HCT116 (cell line): Measurements from ENCODE around the gene UBAP2L. TPM values are rescaled to one million over a fixed set of nuclear protein-coding genes. Genes with fewer than 3 reads are reported as not detected.
A peak's percentile ranks its signal among the peaks of the same experiment; 100 is the strongest.

Source experiments
- ATAC-seq: fragments of 200-7000 bp; cut with Tn5 transposase; 2 replicates; pipeline ENCODE4 v1.9.1; 2020; ENCODE audit warnings: mild to moderate bottlenecking, moderate library complexity
- BruUV-seq: library from RNA; stranded (reverse); fragments of 400-500 nt; replicated peaks from 2 replicates; lab custom pipeline; 2021; lab: Mats Ljungman, UMichigan
- CTCF ChIA-PET: fragments of 300-600 bp; sonication (Branson Sonifier 250); formaldehyde crosslinking; loops from one replicate; lab custom pipeline; 2021; ENCODE audit warnings: antibody characterized with exemption; lab: Charles Lee
- POLR2A ChIA-PET: fragments of 300-600, 350-600 bp; sonication (Branson Sonifier 250); formaldehyde crosslinking; loops from one replicate; lab custom pipeline; 2021; ENCODE audit warnings: antibody characterized with exemption; lab: Charles Lee
- RAD21 ChIA-PET, 2 experiments: fragments of 300-600 bp; sonication (Branson Sonifier 250); formaldehyde crosslinking; loops; one replicate each; lab custom pipeline; 2023; ENCODE audit warnings: low total read pairs in 2 of 2; ENCODE audit not compliant: uncharacterized antibody in 2 of 2, unreplicated experiment in 2 of 2, low non-redundant PET in 1 of 2; lab: Charles Lee
- DNase-seq: peaks from one replicate; pipeline ENCODE4 v3.0.0-alpha.2; 2010; ENCODE audit warnings: low read depth, low spot score
- H2AFZ ChIP-seq: fragments of 200-600 bp; shearing (Covaris generic), sonication (generic); 2 replicates; pipeline ENCODE4 v1.6.1; 2017; ENCODE audit warnings: low read depth, mixed run types, mixed read lengths, antibody characterized with exemption, low read length; ENCODE audit not compliant: poor library complexity, severe bottlenecking
- H3K27ac ChIP-seq: 2 replicates; pipeline ENCODE4 v1.5.1; 2012; ENCODE audit warnings: low read depth, low read length
- H3K27me3 ChIP-seq: fragments of 200-600 bp; sonication (generic); 2 replicates; pipeline ENCODE4 v1.6.1; 2016; ENCODE audit warnings: mixed run types, low read length, mixed read lengths; ENCODE audit not compliant: insufficient read depth
- H3K36me3 ChIP-seq, 2 experiments: fragments of 200-500 bp in 1 of 2; fragments of 200-600 bp in 1 of 2; sonication (Bioruptor generic) in 1 of 2; sonication (generic) in 1 of 2; 2 replicates each; pipeline versions ENCODE4 v1.5.1 to v1.6.1; 2014 to 2016; ENCODE audit warnings: low read length in 2 of 2, inconsistent platforms in 1 of 2, mixed read lengths in 1 of 2, mixed run types in 1 of 2; ENCODE audit not compliant: insufficient read depth in 2 of 2, control insufficient read depth in 1 of 2
- H3K4me1 ChIP-seq, 2 experiments: fragments of 200-600 bp in 1 of 2; sonication (generic) in 1 of 2; 2 replicates each; pipeline versions ENCODE4 v1.5.1 to v1.6.1; 2012 to 2017; ENCODE audit warnings: low read length in 2 of 2, inconsistent platforms in 1 of 2, mild to moderate bottlenecking in 1 of 2, mixed read lengths in 1 of 2, mixed run types in 1 of 2, moderate library complexity in 1 of 2; ENCODE audit not compliant: insufficient read depth in 2 of 2, control insufficient read depth in 1 of 2
- H3K4me2 ChIP-seq: fragments of 200-600 bp; sonication (generic); 2 replicates; pipeline ENCODE4 v1.6.1; 2017; ENCODE audit warnings: mixed run types, low read length, mixed read lengths
- H3K4me3 ChIP-seq, 2 experiments: fragments of 200-600 bp in 1 of 2; sonication (generic) in 1 of 2; replicated peaks in 1 of 2; 2 replicates each; pipeline ENCODE4 v1.5.1; 2011 to 2016; ENCODE audit warnings: low read length in 2 of 2, control low read depth in 1 of 2, low read depth in 1 of 2, mild to moderate bottlenecking in 1 of 2, mixed read lengths in 1 of 2, mixed run types in 1 of 2
- H3K79me2 ChIP-seq: fragments of 200-600 bp; sonication (generic); 2 replicates; pipeline ENCODE4 v1.6.1; 2017; ENCODE audit warnings: mild to moderate bottlenecking, mixed run types, low read length, moderate library complexity, mixed read lengths; ENCODE audit not compliant: insufficient read depth
- H3K9ac ChIP-seq: fragments of 200-600 bp; sonication (generic); 2 replicates; pipeline ENCODE4 v1.6.1; 2016; ENCODE audit warnings: low read length, mixed read lengths
- H3K9me2 ChIP-seq: fragments of 200-600 bp; sonication (generic), shearing (Covaris generic); 2 replicates; pipeline ENCODE4 v1.6.1; 2017; ENCODE audit warnings: mixed run types, mild to moderate bottlenecking, moderate library complexity; ENCODE audit not compliant: insufficient read depth
- H3K9me3 ChIP-seq, 2 experiments: fragments of 200-500 bp in 1 of 2; fragments of 200-600 bp in 1 of 2; sonication (Bioruptor generic) in 1 of 2; sonication (generic) in 1 of 2; 2 replicates each; pipeline ENCODE4 v1.6.1; 2014 to 2017; ENCODE audit warnings: low read length in 2 of 2, mixed read lengths in 2 of 2, inconsistent platforms in 1 of 2, low read depth in 1 of 2, mild to moderate bottlenecking in 1 of 2, mixed run types in 1 of 2, moderate library complexity in 1 of 2; ENCODE audit not compliant: control insufficient read depth in 1 of 2, insufficient read depth in 1 of 2
- H4K20me1 ChIP-seq: fragments of 200-600 bp; sonication (generic), shearing (Covaris generic); 2 replicates; pipeline ENCODE4 v1.6.1; 2017; ENCODE audit warnings: mixed run types, mild to moderate bottlenecking, moderate library complexity; ENCODE audit not compliant: insufficient read depth
- CBX3 ChIP-seq: IDR thresholded peaks from 2 replicates; pipeline ENCODE4 v1.6.1; 2012; ENCODE audit warnings: low read depth
- CEBPB ChIP-seq: IDR thresholded peaks from 2 replicates; pipeline ENCODE4 v1.6.1; 2012; ENCODE audit warnings: low read depth
- EZH2 ChIP-seq: fragments of 200-600 bp; sonication (generic); IDR thresholded peaks from 2 replicates; pipeline ENCODE4 v1.6.1; 2017; ENCODE audit warnings: antibody characterized with exemption, mixed run types
- EZH2phosphoT487 ChIP-seq: fragments of 200-600 bp; IDR thresholded peaks from 2 replicates; pipeline ENCODE4 v1.6.1; 2018; ENCODE audit warnings: antibody characterized with exemption, borderline replicate concordance
- FOSL1 ChIP-seq: IDR thresholded peaks from 2 replicates; pipeline ENCODE4 v1.6.1; 2012; ENCODE audit warnings: low read depth
- JUND ChIP-seq: IDR thresholded peaks from 2 replicates; pipeline ENCODE4 v1.6.1; 2012
- POLR2AphosphoS5 ChIP-seq: IDR thresholded peaks from 2 replicates; pipeline ENCODE4 v1.6.1; 2011; ENCODE audit warnings: mild to moderate bottlenecking, low read depth, low read length, moderate library complexity
- RAD21 ChIP-seq: IDR thresholded peaks from 2 replicates; pipeline ENCODE4 v1.6.1; 2012; ENCODE audit warnings: low read depth, mild to moderate bottlenecking
- SP1 ChIP-seq: IDR thresholded peaks from 2 replicates; pipeline ENCODE4 v1.6.1; 2012; ENCODE audit warnings: low read depth
- SRF ChIP-seq: IDR thresholded peaks from 2 replicates; pipeline ENCODE4 v1.6.1; 2012; ENCODE audit warnings: low read depth
- TCF7L2 ChIP-seq: IDR thresholded peaks from 2 replicates; pipeline ENCODE4 v1.7.0; 2011; ENCODE audit warnings: borderline replicate concordance, inconsistent platforms; ENCODE audit not compliant: insufficient read depth, insufficient read length; ENCODE audit errors: extremely low read depth
- YY1 ChIP-seq: IDR thresholded peaks from 2 replicates; pipeline ENCODE4 v1.6.1; 2011; ENCODE audit warnings: low read length, low read depth, moderate library complexity, mild to moderate bottlenecking; ENCODE audit not compliant: insufficient replicate concordance; ENCODE audit errors: extremely low read depth
- intact Hi-C: fragments of 100-400 bp; cut with micrococcal nuclease; formaldehyde crosslinking; loops from 2 replicates; pipeline ENCODE4 v1.10.0; 2022
- total RNA-seq: library from RNA; stranded (reverse); gene quantifications from one replicate; pipeline ENCODE4 v1.2.1, GENCODE V29; 2021; ENCODE audit not compliant: unreplicated experiment
- TF ChIP-seq, protein P1 (sequence below): IDR thresholded peaks from 2 replicates; pipeline ENCODE4 v1.6.1; 2012
- TF ChIP-seq, protein P2 (sequence below): IDR thresholded peaks from 2 replicates; pipeline ENCODE4 v1.6.1; 2012
- TF ChIP-seq, protein P3 (sequence below), 3 experiments: fragments of 200-600 bp in 1 of 3; sonication (generic) in 1 of 3; IDR thresholded peaks in 2 of 3; conservative IDR thresholded peaks in 1 of 3; 2 replicates each; pipeline ENCODE4 v1.5.1; 2012 to 2017; ENCODE audit warnings: low read depth in 2 of 3, low read length in 2 of 3, antibody characterized with exemption in 1 of 3, borderline replicate concordance in 1 of 3, control low read depth in 1 of 3, mild to moderate bottlenecking in 1 of 3, mixed read lengths in 1 of 3, mixed run types in 1 of 3, moderate library complexity in 1 of 3; ENCODE audit not compliant: insufficient read depth in 1 of 3

UBAP2L gene
- total RNA-seq, 1 experiment from 2014 or later = 189 TPM

DNA sequence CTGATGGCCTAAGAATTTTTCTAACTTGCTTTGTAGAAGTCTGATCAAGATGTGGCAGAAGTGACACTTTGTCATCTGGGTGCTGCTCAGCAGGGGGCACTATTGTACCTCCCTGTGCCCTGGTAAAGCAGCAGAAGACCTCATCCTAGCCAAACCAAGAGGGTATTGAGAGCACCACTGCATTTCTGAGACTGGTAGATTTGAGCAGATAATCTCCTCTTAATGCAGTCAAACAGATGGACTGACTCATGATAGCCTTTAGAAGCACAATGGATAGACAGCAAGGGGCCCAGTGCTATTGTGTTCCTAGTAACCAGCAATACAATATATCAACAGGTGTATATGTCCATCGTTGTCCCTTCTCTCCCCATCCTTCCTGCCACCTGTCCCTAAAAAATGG is 34.6 kb upstream of the UBAP2L start:
- ChIA-PET CTCF (interaction anchor here (1.1 kb wide), 1 partner anchor 148 kb away, joined by 3 read pairs; no protein-coding TSS in a partner anchor), POLR2A (no interaction called here), RAD21 (no interaction called here)
- no peak overlapping the region for H2AFZ ChIP-seq
- intact Hi-C loops = loop anchor here (1.0 to 10.0 kb wide), 4 partner anchors 86 to 359 kb away; partner anchors contain the start of gene HAX1
- peaks cover 3% of the 10 kb centered on the region; the same call in 1 of the 2 replicates for H3K27me3 ChIP-seq
- no peaks in the 10 kb centered on the region for H3K9me3 ChIP-seq
- no peaks in the 10 kb centered on the region for H3K36me3 ChIP-seq
- H3K27ac ChIP-seq = no peak overlapping the region
- peaks cover 10 to 28% of the 10 kb centered on the region in 2 experiments for H3K4me1 ChIP-seq
- no peak overlapping the region for H3K4me3 ChIP-seq
- TF ChIP-seq YY1 (no peak), CBX3 (no peak), SP1 (no peak), EZH2 (no peak), POLR2AphosphoS5 (no peak), TCF7L2 (no peak), FOSL1 (no peak), JUND (no peak), EZH2phosphoT487 (no peak), RAD21 (peak; percentile 83), SRF (no peak), CEBPB (no peak)
- TF ChIP-seq, protein P1, sequence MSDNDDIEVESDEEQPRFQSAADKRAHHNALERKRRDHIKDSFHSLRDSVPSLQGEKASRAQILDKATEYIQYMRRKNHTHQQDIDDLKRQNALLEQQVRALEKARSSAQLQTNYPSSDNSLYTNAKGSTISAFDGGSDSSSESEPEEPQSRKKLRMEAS = no peak
- TF ChIP-seq, protein P2, sequence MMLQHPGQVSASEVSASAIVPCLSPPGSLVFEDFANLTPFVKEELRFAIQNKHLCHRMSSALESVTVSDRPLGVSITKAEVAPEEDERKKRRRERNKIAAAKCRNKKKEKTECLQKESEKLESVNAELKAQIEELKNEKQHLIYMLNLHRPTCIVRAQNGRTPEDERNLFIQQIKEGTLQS = no peak
- TF ChIP-seq, protein P3, sequence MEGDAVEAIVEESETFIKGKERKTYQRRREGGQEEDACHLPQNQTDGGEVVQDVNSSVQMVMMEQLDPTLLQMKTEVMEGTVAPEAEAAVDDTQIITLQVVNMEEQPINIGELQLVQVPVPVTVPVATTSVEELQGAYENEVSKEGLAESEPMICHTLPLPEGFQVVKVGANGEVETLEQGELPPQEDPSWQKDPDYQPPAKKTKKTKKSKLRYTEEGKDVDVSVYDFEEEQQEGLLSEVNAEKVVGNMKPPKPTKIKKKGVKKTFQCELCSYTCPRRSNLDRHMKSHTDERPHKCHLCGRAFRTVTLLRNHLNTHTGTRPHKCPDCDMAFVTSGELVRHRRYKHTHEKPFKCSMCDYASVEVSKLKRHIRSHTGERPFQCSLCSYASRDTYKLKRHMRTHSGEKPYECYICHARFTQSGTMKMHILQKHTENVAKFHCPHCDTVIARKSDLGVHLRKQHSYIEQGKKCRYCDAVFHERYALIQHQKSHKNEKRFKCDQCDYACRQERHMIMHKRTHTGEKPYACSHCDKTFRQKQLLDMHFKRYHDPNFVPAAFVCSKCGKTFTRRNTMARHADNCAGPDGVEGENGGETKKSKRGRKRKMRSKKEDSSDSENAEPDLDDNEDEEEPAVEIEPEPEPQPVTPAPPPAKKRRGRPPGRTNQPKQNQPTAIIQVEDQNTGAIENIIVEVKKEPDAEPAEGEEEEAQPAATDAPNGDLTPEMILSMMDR (IDR thresholded peaks at IDR 0.05 in 2 of 3, conservative IDR thresholded peaks at IDR 0.05 in 1 of 3; ENCODE audit: borderline replicate concordance in 1 of 3, insufficient read depth in 1 of 3, low read depth in 2 of 3, low read length in 2 of 3) = peak; percentile 62 to 66 (median 66); a peak in 5 of 6 replicates
- BruUV-seq = no TSS peak
- no peaks in the 10 kb centered on the region for H3K9me2 ChIP-seq
- H4K20me1 ChIP-seq = peaks cover 6% of the 10 kb centered on the region; the same call in 1 of the 2 replicates
- DNase-seq (peak; percentile 39), ATAC-seq (no peak)
- no peak overlapping the region for H3K4me2 ChIP-seq
- H3K79me2 ChIP-seq = peaks cover 18% of the 10 kb centered on the region
- H3K9ac ChIP-seq = no peak overlapping the region
